ENCODE results near the gene AKR1C1.
"Not testable (repeated sequence)": the region's sequence is repeated elsewhere in the genome, so short reads cannot be mapped to it uniquely, and the experiment has no call there.

The AKR1C1 gene

GRCh38 chr10:4962876-4963814, at the start of gene AKR1C1:
Gene AKR1C1 (plus strand): TSS chr10:4963415. CDS start chr10:4963445, 30 bp downstream.
- not testable (repeated sequence) for H3K27ac ChIP-seq

GRCh38 chr10:4914213-4914850, 48.9 kb upstream of the AKR1C1 start:
- TF ChIP-seq CTCF (IDR thresholded peaks at IDR 0.05) (no peak), ZFX (IDR thresholded peaks at IDR 0.05; ENCODE audit: borderline replicate concordance) (no peak)
- no peak overlapping the region for H3K27ac ChIP-seq

- TF ChIP-seq ZFX (IDR thresholded peaks at IDR 0.05; ENCODE audit: borderline replicate concordance) (no peak), CTCF (IDR thresholded peaks at IDR 0.05) (no peak)
- H3K27ac ChIP-seq: no peak overlapping the region
Observed at GRCh38 chr10:4916086-4916716, 47.0 kb upstream of the AKR1C1 start.

- TF ChIP-seq ZFX (IDR thresholded peaks at IDR 0.05; ENCODE audit: borderline replicate concordance) (no peak), CTCF (IDR thresholded peaks at IDR 0.05) (no peak)
- H3K27ac ChIP-seq: no peak overlapping the region
Observed at GRCh38 chr10:4918236-4918635, 45.0 kb upstream of the AKR1C1 start.

- H3K27ac ChIP-seq: not testable (repeated sequence)
Observed at GRCh38 chr10:4924482-4924881, 38.7 kb upstream of the AKR1C1 start.

GRCh38 chr10:4926400-4926799, 36.8 kb upstream of the AKR1C1 start:
- no peak overlapping the region for H3K27ac ChIP-seq
- TF ChIP-seq CTCF (IDR thresholded peaks at IDR 0.05) (no peak), ZFX (IDR thresholded peaks at IDR 0.05; ENCODE audit: borderline replicate concordance) (no peak)

- H3K27ac ChIP-seq: no peak overlapping the region
- TF ChIP-seq CTCF (IDR thresholded peaks at IDR 0.05) (no peak), ZFX (IDR thresholded peaks at IDR 0.05; ENCODE audit: borderline replicate concordance) (no peak)
Observed at GRCh38 chr10:4931587-4931986, 31.6 kb upstream of the AKR1C1 start.

- no peak for TF ChIP-seq CTCF (IDR thresholded peaks at IDR 0.05)
- TF ChIP-seq ZFX (IDR thresholded peaks at IDR 0.05; ENCODE audit: borderline replicate concordance): no peak
- no peak overlapping the region for H3K27ac ChIP-seq
Observed at GRCh38 chr10:4934391-4934987, 28.7 kb upstream of the AKR1C1 start.
